ENCODE data around the gene FGD4. TPM values are rescaled to one million over a fixed set of nuclear protein-coding genes. Genes with fewer than 3 reads are reported as not detected.

Gene FGD4
- total RNA-seq, 4 donors from 2014 or later = 32.5 to 51.4 (median 38.8) TPM

DNA sequence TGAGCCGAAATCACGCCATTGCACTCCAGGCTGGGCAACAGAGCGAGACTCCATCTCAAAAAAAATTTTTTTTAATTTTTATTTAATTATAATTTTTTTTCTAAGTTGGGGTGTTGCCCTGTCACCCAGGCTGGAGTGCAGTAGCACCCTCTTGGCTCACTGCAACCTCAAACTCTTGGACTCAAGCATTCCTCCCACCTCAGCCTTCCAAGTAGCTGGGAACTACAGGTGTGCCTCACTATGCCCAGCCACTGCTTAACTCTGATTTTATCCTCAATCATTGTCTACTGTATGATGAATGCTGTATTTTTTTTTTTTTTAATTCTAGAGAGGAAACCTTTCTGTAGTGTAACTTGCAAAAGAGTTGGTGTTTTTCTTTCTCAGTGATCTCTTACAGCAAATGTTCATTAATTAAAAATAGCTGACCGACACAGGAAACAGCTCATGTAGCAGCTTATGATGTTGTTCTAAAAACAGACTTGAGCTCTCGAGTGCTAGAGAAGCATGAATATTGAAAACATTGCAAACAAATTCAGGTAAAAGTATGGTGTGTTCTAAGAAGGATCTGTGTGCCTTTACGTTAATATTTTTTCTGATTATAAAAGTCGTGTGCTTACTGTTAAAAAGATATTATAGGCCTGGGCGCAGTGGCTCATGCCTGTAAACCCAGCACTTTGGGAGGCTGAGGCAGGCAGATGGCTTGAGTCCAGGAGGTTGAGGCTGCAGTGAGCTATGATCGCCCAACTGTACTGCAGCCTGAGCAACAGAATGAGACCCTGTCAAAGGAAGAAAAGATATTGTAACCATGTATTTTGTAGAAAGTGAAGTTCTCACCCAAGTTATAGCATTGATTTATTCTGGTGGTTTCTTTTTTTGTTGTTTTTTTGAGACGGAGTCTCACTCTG, 68.9 kb downstream of the FGD4 start:
- Histone ChIP-seq H3K4me1 (peaks cover 6 to 13% of the 10 kb centered on the region in 2 donors), H3K27ac (peak overlapping the region in 1 of 3 donors; percentile 22), H3K27me3 (no peaks in the 10 kb centered on the region), H3K4me3 (replicated peaks in 1 of 3) (no peak overlapping the region), H3K36me3 (no peaks in the 10 kb centered on the region), H3K9me3 (no peaks in the 10 kb centered on the region)
- intact Hi-C loops (cut with DNase I) = no loop called here
- peak; percentile 26 to 35 for DNase-seq
- 43 to 46% methylated on average over 10 of the region's 10 CpGs for WGBS, 2 donors
- TF ChIP-seq POLR2A (IDR thresholded peaks at IDR 0.05) = no peak
- TF ChIP-seq, protein P1, sequence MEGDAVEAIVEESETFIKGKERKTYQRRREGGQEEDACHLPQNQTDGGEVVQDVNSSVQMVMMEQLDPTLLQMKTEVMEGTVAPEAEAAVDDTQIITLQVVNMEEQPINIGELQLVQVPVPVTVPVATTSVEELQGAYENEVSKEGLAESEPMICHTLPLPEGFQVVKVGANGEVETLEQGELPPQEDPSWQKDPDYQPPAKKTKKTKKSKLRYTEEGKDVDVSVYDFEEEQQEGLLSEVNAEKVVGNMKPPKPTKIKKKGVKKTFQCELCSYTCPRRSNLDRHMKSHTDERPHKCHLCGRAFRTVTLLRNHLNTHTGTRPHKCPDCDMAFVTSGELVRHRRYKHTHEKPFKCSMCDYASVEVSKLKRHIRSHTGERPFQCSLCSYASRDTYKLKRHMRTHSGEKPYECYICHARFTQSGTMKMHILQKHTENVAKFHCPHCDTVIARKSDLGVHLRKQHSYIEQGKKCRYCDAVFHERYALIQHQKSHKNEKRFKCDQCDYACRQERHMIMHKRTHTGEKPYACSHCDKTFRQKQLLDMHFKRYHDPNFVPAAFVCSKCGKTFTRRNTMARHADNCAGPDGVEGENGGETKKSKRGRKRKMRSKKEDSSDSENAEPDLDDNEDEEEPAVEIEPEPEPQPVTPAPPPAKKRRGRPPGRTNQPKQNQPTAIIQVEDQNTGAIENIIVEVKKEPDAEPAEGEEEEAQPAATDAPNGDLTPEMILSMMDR (IDR thresholded peaks at IDR 0.05) = no peak

DNA sequence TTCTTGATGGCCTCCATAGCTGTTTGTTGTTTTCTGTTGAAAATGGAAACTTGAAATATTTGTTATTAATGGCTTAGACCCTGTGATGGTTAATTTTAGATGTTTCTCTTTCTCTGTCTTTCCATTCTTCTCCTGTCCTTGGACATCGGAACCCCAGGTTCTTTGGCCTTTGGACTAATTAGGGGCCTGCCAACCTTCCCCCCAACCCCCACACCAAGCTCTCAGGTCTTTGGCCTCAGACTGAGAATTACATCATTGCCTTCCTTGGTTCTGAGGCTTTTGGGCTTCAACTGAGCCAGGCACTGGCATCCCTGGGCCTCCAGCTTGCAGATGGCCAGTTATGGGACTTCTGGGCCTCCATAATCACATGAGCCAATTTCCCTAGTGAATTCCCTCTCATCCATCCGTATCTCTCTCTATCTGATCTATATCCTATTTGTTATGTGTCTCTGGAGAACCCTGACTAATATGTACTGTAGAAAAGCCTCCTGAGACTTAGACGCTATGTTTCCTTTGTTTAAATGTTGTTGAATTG, 71.6 kb downstream of the FGD4 start:
- WGBS, 2 donors = 92 to 94% methylated on average over 3 of the region's 3 CpGs
- H3K36me3 ChIP-seq = no peaks in the 10 kb centered on the region
- no peak overlapping the region for H3K4me3 ChIP-seq (replicated peaks in 1 of 3)
- intact Hi-C loops (cut with DNase I) = no loop called here
- no peak overlapping the region for H3K27ac ChIP-seq
- H3K27me3 ChIP-seq = no peaks in the 10 kb centered on the region
- no peaks in the 10 kb centered on the region for H3K9me3 ChIP-seq
- DNase-seq = no peak
- H3K4me1 ChIP-seq = peaks cover 6 to 13% of the 10 kb centered on the region in 2 donors
- TF ChIP-seq, protein P1 (IDR thresholded peaks at IDR 0.05) = no peak
- no peak for TF ChIP-seq POLR2A (IDR thresholded peaks at IDR 0.05)

DNA sequence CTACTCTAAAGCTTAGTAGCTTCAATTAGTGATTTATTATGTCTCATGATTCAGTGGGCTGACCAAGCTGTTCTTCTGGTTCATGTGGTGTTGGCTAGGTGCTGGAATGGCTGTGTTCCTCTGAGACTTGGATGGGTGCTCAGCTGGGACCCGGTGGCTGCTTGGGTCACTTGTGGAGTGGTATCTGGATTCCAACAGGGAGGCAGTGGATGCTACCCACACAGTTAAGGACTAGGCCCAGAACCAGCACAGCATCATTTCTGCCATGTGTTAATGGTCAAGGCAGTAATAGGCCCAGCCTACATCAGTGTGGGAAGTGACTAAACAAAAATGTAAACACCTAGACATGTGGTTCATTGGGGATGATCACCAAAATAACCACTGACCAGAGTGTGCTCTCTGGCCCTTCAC, 72.2 kb downstream of the FGD4 start:
- Histone ChIP-seq H3K27ac (no peak overlapping the region), H3K9me3 (no peaks in the 10 kb centered on the region), H3K36me3 (no peaks in the 10 kb centered on the region), H3K27me3 (no peaks in the 10 kb centered on the region), H3K4me3 (replicated peaks in 1 of 3) (no peak overlapping the region), H3K4me1 (peaks cover 10 to 13% of the 10 kb centered on the region in 2 donors)
- intact Hi-C loops (cut with DNase I) = no loop called here
- WGBS, 2 donors = 85 to 90% methylated on average over 1 of the region's 1 CpG
- TF ChIP-seq POLR2A (IDR thresholded peaks at IDR 0.05) = no peak
- TF ChIP-seq, protein P1 (IDR thresholded peaks at IDR 0.05) = no peak
- DNase-seq = no peak

DNA sequence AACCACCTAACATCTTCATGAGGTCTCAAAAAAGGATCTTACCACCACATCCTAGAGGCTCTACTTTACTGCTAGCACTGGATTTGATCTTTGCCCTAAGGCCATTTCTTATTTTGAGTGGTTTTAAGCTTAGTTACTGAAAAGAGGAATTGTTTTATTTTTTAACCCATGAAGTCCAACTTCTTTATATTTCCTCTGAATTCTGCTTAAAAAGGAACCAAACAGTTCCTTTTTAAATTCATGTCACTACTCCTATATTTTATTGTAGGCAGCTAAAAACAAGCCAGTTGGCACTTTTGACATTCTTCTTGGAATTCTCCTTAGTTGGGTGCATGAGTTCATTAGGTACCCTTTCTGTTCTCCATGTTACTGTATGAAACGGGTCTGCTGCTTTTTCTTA, 76.4 kb downstream of the FGD4 start:
- Histone ChIP-seq H3K27me3 (no peaks in the 10 kb centered on the region), H3K9me3 (no peaks in the 10 kb centered on the region), H3K36me3 (no peaks in the 10 kb centered on the region), H3K27ac (no peak overlapping the region), H3K4me3 (replicated peaks in 1 of 3) (no peak overlapping the region), H3K4me1 (peaks cover 0 to 10% of the 10 kb centered on the region in 2 donors)
- TF ChIP-seq, protein P1 (IDR thresholded peaks at IDR 0.05) = no peak
- no peak for TF ChIP-seq POLR2A (IDR thresholded peaks at IDR 0.05)
- intact Hi-C loops (cut with DNase I) = no loop called here
- DNase-seq = no peak
- WGBS, 2 donors = 84 to 92% methylated on average over 1 of the region's 1 CpG

DNA sequence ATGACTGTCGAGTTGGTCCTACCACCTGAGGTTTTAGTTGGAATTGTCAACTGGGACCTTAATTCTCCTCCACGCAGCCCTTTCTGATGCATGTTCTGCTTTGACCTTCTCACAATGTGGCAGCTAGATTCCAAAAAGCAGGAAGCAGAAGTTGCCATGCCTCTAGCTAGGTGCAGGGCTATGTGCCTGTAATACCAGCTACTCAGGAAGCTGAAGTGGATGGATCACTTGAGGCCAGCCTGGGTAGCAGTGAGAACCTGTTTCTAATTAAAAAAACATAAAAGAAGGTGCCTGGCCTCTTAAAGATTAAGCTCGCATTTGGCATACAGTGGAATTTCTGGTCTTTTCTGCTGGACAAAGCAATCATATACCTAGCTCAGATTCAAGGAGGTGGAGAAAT, 77.1 kb downstream of the FGD4 start:
- intact Hi-C loops (cut with DNase I) = no loop called here
- H3K27me3 ChIP-seq = no peaks in the 10 kb centered on the region
- no peaks in the 10 kb centered on the region for H3K36me3 ChIP-seq
- WGBS, 2 donors = 59 to 78% methylated on average over 3 of the region's 3 CpGs
- H3K9me3 ChIP-seq = no peaks in the 10 kb centered on the region
- peaks cover 0 to 10% of the 10 kb centered on the region in 2 donors for H3K4me1 ChIP-seq
- H3K4me3 ChIP-seq (replicated peaks in 1 of 3) = no peak overlapping the region
- peak; percentile 53 to 54 for DNase-seq
- TF ChIP-seq, protein P1 (IDR thresholded peaks at IDR 0.05) = no peak
- no peak for TF ChIP-seq POLR2A (IDR thresholded peaks at IDR 0.05)
- H3K27ac ChIP-seq = peak overlapping the region in 1 of 3 donors; percentile 45
